NCI-H1694 treated with DMSO at 0.1 percent for 48 hours (cell line): ENCODE data around the gene EEF1A2.
"Not testable (repeated sequence)": the region's sequence is repeated elsewhere in the genome, so short reads cannot be mapped to it uniquely, and the experiment has no call there.

ENCODE experiments used
- DNase-seq: peaks from one replicate; lab custom pipeline; 2025; lab: John Stamatoyannopoulos, UW

The EEF1A2 gene

DNA sequence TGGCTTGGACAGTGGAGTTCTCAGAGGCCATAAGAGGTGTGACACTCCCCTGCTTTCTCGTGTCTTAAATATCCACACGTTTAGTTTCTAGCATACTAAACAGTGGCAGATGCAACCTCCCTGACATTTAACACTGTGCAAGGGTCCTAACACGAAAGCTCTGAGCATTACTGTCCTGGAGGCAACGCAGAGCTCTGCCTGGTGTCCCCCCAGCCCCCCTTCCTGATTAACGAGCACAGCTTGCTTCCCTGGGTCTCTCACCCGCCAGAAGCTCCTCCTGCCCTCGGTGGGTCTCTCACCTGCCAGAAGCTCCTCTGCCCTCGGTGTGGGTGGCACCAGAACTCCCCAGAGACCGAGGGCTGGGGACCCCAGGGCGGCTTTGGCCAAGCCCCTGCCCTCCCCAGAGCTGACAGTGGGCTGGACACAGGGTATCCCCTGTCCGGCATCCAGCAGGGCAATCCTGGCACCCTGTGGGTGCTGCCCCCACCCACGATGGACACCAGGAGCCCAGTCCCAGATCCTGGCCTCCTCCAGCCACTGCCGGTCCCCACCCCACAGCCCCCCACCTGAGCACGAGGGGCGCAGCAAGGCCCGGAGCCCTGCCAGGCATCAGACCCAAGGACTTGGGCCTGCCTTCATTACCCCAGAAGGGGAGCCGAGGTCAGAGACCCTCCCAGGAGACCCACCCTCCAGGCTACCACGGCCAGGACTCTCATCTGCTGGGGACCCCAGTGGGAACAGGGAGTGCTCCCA is 14.1 kb downstream of the EEF1A2 start:
- no peak for DNase-seq

DNA sequence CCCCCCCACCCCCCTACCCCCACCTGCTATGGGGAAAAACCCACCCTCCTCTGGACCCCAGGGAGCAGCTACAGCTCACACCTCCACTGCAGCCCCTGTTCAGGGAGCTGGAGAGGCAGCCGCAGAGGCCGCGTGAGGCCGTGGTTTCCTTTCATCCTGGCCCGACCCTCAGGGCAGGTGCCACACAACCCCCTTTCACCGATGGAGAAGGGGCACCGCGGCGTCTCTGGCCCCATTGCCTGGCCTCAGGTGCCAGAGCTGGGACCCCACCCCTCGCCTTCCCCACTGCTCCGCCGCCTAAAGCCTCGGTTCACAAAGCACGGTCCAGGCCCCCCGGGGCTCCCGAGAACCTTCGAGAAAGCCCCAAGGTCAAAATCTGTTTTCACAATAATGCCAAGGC is 14.6 kb downstream of the EEF1A2 start:
- no peak for DNase-seq

DNA sequence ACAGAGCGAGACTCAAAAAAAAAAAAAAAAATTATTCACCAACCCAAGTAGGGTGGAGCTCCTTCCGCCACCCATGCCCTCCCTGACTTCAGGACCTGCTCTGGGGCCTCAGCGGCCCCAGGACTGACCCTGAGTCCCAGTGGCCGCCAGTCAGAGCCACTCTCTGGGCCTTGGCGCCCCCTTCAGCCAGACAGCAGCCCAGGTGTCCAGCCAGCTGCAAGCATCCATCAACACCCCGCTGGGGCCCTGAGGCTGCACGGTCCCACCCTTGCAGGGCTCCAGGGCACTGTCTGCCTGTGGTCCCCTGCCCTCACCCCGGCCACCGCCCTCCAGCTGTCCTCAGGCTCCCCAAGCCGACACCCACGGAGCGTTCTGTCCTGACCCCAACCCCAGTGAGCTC is 15.0 kb downstream of the EEF1A2 start:
- DNase-seq: no peak

DNA sequence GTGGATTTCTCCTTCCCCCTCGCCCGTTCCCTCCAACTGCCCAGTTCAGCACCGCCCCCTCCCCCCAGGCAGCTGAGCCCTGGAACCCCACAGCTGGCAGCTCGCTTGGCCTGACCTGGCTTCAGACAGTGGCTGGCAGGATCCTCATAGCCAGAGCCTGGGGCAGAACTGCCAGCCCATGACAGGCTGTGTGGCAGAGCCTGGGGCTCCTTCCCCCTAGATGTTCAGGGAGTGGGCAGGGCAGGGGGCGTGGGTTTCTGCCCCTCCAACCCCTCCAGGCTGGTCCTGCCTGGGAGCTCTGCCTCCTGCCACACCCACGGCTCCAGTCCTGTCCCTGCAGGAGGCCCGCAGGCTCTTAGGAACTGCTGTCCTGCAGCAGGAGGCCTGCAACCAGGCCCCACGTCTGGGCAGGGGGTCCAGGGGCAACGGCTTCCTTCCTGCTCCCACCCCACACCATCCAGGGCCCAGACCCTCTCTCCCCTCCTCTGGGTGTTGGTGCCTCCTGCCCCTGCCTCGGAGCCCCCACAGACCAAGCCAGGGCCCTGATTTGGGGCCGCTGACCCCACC is 16.8 kb downstream of the EEF1A2 start:
- DNase-seq: no peak

DNA sequence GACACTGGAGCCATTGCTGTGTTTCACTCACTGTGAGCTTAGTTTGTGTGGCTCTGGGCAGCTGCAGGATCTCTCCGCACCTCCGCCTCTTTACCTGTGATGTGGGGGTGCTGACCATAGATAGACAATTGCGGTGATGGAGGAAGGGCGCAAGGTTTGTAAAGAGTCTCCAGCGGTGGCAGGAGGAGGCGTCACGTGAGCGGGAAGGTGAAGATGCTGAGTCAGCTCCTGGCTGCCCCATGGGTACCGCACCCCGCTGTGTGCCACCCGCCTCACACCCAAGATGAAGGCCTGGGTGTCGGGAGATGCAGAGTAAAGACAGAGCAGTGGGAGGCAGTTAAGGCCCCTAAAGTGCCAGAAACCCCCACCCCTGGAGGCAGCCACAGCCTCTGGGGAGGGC is 17.4 kb downstream of the EEF1A2 start:
- no peak for DNase-seq

DNA sequence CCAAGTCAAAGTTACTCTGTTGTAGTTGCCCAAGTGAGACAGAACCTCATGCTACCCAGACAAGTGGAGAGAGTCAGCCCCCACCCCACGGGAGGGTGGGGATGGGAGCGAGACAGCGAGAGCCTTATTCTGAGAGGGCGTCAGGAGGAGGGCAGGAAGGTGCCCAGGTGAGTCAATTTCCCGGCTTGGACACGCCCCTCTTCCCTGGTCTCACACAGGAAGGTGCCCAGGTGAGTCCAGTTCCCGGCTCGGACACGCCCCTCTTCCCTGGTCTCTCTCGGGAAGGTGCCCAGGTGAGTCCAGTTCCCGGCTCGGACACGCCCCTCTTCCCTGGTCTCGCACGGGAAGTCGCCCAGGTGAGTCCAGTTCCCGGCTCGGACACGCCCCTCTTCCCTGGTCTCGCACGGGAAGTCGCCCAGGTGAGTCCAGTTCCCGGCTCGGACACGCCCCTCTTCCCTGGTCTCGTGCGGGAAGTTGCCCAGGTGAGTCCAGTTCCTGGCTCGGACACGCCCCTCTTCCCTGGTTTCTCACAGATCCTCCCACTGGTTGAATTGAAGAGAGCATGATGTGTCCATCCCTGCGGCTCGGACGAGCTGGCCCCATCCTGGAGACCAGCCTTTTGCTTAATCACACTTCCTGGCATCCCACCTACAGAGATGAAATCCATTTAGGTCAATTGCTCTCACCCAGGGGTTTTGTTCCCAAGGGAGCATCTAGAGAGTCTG is 19.0 kb downstream of the EEF1A2 start:
- DNase-seq: not testable (repeated sequence)

DNA sequence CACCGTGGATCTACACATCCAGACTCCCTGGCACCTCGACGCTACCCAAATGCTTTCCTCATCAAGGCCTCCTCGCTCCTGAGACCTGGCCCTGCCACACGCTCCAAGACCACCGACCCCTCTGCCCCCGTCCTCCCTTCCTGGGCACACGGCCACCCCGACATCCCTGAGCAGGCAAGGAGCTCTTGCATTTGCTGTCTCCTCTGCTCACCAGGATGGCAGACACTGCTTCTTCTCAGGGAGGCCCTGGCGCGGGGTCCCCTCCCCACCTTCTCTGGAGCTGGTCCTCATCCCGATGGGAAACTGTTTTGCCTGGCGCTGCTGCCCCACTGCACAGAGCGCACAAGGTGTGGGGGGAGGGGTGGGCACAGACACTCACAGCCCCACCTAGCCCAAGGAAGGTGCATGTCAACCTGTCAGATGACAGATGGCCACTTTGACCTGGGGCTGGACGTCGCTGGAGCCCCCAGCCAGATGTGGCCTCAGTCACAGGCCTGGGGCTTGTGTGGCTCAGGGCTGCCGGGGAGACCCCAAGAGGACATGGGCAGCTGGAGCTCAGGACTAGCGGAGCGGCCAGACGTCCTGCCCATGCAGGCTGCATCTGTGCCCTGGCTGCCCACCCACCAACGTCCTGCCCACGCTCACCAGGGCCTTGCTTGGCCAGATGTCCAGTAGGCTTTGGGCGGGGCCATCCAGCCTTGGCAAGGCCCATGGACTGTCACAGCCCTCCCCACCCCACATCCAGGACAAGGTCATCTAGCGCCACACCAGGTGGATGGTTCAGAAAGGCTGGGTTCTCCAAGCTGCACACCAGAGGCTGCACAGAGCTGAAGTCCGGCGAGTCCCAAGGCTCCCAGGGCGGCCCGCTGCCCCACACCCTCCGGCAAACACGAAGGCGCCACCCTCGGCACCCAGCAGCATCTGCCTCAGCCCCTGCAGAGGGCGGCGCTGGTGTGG is 20.3 kb downstream of the EEF1A2 start:
- DNase-seq: no peak

DNA sequence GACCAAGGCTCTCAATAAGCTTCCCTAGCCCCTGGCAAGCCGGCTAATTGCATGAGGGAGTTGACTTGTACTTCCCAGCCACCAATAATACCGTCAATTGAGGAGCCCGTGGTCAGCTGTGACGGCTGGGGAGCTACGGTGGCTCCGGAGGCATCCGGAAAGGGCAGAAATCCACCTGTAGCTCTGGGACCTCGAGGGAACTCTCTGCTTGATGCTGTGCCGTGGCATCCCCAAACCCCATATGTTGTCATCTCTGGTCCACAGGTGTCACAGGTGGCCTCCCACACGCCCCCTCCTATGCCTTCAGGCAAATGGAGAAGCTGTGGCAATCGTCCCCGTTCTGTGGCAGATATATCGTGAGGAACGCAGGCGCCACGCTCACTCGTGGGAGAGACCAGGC is 20.9 kb downstream of the EEF1A2 start:
- no peak for DNase-seq

DNA sequence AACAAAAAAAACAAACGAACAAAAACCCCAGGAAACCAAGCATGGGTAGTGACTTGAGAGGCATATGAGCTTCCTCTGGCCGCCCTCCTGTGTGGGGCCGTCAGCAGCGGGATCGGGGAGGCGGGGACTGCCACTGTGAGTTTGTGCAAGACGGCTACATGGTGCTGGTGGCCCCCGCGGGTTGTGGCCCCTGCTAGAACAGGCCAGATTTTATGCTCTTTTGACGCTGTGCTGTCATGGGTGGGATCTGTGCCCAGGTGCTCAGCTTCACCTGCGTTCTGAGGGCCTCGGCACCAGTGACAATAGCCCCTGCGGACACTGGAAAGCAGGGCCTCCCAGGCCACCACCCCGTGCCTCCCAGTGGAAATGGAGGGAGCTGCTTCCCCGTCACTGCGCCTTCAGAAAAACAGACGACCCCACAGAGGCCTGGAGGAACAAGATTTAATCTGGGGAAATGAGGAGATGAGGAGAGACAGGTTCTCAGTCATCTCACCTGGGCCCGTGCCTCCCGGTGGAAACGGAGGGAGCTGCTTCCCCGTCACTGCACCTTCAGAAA is 21.7 kb downstream of the EEF1A2 start:
- no peak for DNase-seq

DNA sequence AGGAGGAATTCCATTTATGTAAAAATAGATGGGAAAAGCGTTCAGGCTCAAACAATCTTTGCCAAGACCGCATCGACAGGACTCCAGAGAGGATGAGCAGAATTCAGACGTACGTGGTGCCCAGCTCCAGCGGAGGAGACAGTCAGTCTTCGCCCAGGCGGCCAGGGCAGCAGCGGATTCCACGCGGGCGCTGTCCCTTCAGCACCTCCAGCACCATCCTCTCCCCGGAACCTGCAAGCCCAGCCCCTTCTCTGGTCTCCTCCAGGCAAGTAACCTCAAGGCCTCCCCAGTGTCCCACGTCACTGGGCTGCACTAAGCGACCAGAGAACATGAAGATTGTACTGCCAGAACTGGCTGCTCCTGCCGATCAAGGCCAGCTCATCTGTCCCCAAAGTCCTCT is 23.7 kb downstream of the EEF1A2 start:
- no peak for DNase-seq

DNA sequence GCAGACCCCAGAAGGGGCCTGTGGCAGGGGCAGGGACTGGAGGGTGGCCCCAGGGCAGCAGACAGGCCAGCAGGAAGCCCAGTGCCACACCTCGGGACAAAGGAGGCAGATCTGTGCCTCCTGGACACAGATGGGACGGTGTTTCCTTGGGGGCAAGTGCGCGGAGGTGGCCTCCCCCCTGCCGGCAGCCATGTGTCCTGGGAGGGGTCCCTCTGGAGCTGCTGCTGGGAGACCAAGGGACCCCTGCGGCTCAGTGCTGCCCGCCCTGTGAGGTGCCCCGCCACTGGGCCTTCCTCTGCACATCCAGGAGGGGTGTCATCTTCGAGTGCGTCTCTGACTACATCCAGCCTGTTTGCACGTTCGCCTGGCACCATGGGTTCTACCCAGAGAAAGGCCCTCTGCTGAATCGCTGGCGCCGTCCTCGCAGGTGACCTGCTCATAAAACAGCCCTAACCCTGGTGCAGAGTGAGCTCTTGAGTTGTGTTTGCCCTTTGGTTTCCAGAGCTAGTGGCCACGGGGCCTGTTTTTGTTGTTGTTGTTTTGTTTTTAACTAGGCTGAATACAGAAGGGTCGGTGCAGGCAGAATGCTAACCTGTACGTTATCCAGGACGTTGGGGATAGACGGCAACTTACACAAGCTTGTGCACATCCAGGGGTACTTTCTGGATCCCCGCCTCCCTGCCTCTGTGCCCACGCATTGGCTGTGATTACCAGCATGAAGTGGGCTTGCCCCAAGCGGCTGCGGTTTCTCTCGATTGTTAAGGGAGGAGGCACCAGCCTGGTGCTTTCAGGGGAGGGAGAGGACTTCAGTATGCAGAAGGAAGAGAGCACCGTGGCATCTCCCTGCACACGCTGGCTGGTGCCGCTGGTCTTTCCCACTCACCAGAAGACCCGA is 25.1 kb downstream of the EEF1A2 start:
- DNase-seq: no peak

DNA sequence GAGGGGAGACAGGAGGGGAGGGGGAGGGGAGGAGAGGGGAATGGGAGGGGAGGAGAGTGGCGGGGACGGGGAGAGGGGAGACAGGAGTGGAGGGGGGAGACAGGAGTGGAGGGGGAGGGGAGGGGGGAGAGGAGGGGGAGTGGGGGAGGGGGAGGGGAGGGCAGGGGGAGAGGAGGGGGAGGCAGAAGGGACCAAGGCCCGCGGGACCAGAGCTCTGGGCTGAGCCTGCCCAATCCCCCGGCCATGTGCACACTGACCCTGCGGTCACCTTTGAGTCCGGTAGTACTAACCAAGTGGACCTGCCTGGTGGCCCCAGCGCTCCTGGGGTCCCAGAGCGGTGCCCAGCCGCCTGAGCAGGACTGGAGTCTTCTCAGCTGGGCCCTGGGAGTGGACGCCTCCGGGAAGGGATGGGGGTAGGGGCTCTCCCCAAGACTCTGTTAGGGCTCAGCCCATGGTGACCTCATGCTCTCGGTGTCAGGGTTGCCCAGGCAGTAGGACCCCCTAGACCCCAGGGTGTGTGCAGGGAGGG is 26.0 kb downstream of the EEF1A2 start:
- DNase-seq: no peak

DNA sequence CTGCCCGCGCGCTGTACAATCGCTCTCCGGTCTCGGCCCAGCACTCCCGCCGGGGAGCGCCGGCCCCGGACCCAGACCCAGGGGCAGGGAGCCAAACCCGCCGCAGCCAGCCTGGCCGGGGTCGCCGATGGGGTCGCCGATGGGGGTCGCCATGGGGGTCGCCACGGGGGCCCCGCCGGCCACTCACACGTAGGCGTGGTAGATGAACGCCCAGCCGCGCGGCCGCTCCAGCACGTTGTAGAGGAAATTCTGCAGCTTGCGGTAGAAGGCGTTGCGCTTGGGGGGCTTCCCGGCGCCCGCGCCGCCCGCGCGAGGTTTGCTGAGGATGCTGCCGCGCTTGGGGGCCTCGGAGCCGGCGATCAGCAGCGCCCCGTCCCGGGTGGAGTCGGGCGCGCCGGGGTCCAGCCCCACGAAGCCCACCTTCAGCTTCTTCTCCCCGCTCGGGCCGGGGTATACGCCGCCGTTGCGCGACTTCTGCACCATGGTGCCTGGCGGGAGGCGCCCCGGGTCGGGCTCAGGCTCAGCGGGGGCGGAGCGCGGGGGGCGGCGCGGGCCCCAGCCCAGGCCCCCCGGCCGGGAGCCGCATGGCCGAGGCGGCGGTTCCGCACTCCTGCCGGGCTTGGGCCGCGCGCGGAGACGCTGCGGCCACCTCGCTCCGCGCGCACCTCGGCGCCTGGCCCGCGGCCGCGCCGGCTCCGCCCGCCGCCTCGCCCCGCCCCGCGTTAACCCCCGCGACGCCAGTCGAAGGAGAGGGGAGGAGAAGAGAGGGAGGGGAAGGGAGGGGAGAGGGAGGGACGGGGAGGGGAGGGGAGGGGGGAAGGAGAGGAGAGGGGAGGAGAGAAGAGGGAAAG is 26.7 kb downstream of the EEF1A2 start, which contains the start of gene KCNQ2:
TSS of gene KCNQ2 (minus strand) at position 675 of the 851 bp plus-strand sequence. CDS start at position 483, 192 bp downstream.
- no peak for DNase-seq

DNA sequence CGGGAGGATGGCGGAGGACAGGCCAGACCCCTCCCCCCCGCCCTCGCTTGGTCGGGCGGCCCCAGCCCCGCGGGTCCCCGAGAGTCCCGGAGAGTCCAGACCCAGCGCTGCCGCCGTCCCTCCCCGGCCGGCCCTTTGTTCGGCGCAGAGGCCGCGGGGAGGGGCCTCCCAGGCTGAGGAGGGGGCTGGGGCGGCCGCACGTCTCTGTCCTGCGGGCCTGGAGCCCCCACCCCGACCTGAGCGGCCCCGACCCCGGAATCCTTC is 27.2 kb downstream of the EEF1A2 start:
- no peak for DNase-seq

DNA sequence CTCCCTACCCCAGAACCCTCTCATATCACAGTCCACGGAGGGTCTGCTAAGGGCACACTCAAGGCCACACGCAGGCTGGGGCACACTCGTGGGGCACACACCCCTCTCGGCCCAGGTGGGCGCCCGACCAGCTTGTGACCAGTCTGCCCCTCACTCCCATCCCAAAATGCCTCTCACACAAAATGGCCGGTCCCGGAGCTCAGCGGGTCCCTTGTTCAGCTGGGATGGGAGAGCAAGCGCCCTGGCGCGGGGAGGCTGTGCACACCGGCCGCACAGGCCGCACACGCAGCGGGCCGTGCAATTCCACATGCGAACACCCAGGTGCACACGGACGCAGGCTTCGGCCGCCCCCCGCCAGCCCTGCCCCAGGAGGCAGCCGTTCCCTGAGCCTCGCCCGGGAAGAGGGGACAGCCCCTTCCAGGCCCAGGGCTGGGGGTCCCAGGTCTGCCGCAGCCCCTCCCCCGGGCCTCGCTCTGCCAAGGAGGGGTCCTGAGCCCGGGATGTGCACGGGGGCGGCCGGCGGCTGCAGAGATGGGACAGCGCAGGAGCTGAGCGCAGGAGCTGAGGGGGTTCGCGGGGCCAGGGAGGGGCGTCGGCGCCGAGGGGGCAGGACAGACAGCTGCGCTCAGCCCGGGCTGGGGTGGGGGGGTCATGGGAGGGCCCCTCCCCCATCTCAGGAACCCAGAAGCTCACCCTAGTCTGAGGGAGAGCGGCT is 27.7 kb downstream of the EEF1A2 start:
- DNase-seq: no peak

DNA sequence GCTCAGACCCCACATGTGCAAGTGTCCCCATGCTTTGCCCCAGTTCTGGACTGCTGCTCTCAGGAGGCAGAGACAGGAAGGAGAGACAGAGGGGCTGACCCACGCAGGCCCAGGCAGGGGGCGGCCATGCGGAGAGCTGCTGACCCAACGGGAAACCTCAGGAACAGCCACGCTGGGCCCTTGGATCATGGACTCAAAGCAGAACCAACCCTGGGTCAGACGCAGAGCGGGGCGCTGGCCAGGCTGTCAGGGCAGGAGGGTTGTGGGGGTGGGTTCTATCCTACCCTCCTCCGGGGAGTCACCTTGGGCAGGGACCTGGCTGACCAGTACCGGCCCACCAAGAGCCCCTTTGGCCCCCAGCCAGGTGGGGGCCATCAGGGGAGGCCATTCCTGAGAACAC is 28.5 kb downstream of the EEF1A2 start:
- no peak for DNase-seq

DNA sequence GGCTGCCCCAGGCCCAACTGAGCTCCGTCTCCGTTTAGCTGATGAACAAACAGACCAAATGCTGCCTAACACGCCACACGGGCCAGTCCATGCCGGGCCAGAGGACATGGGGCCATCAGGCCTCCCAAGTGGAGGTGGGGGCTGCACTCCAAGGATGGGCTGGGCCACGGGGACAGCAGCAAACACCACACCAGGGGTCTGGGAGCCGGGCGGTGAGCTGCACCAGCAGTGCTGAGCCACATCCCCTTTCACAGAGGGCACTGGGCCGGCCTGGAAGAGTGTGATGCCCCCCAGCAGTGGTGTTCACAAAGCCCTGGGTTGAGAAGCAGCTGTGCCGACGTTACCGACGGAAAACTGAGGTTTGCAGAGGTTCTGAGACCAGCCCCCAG is 29.2 kb downstream of the EEF1A2 start:
- no peak for DNase-seq

DNA sequence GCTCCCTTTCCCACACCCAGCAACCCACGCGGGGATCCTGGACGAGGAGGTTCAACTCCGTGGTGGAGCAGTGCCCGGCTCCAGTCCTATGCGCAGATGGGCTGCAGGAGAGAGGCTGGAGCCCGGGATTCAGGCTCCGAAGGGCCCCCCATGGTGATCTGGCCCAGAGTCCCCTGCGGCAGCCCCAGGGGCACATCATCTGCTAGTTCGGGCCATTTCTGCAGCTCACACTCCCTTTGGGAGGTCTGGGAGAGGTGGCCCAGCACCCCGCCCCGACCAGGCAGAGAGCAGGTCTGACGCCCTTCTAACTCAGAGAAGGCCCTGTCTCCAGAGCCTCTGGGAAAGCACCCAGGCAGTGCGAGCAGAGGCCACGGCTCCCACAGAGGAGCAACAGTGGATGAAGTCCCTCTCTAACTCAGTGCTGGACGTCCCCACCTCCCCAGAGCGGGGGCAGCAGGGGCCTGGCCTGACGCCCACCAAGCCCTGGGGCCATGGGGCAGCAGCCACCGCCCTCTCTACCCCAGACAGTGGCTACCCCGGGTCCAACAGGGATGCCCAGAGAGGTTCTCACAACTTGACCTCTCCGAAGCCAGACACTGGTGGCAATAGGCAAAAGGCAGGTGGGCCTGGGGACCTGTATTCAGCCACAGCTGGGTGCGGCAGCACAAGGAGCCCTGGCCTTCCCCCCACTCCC is 29.7 kb downstream of the EEF1A2 start:
- no peak for DNase-seq

DNA sequence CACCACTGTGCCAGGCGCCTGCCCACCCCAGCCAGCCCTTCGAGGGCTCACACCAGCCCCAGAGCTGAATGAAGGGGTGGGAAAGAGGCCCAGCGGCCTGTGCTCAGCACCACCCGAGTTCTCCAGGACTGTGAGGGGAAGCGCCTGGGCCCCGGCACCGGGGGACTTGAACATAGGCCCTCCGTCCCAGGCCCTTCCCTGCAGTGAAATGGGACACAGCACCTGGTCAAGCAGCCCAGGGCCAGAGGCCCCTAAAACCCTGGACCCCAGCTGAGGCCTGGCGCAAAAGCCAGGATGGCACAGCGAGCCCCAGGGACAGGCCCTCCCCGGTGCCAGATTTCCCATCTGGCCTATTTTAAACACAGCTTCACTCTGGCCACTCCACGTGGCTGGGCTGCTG is 30.5 kb downstream of the EEF1A2 start:
- no peak for DNase-seq
